ENCODE measurements around the gene CELSR3. TPM values are rescaled to one million over a fixed set of nuclear protein-coding genes. Genes with fewer than 3 reads are reported as not detected.

CELSR3 gene
- total RNA-seq, 1 experiment from 2014 or later: 23.9 TPM

- H3K79me2 ChIP-seq (ENCODE audit: insufficient read depth, low read length): no peaks in the 10 kb centered on the region
- no peaks in the 10 kb centered on the region for H4K20me1 ChIP-seq (ENCODE audit: control insufficient read depth, insufficient read depth, insufficient read length)
- no CpG with 5 or more reads among the region's 4 CpGs for WGBS (ENCODE audit: extremely low coverage, insufficient read length, low lambda C conversion rate)
- Mint-ChIP-seq H3K9me3 (peaks cover 0 to 2% of the 10 kb centered on the region in 2 experiments; a peak in 3 of 5 replicates), H3K4me3 (peak overlapping the region in 1 of 2 experiments; percentile 92; a peak in 2 of 5 replicates), H3K27ac (peak overlapping the region; percentile 83 to 99 (median 97); a peak in 4 of 7 replicates), H3K36me3 (ENCODE audit: insufficient read depth in 1 of 3, low read depth in 3 of 3) (peaks cover 14 to 43% (median 31%) of the 10 kb centered on the region in 3 experiments), H3K27me3 (ENCODE audit: low read depth) (peaks cover 2% of the 10 kb centered on the region; the same call in 1 of the 2 replicates), H3K4me1 (peaks cover 16 to 17% of the 10 kb centered on the region in 2 experiments)
- H3K4ac ChIP-seq (ENCODE audit: low read depth, low read length): no peak overlapping the region
- H3K14ac ChIP-seq (ENCODE audit: insufficient read depth, low read length): no peak overlapping the region
- no peaks in the 10 kb centered on the region for H3K27me3 ChIP-seq (ENCODE audit: insufficient read depth, low read length)
- no peak overlapping the region for H3K56ac ChIP-seq (ENCODE audit: insufficient read length, low read depth, low read length)
- no peak overlapping the region for H3T11ph ChIP-seq (ENCODE audit: low read length)
- no peak overlapping the region for H2AFZ ChIP-seq (ENCODE audit: low read length)
- no peak for TF ChIP-seq CTCF (conservative IDR thresholded peaks at IDR 0.05)
- no peak overlapping the region for H4K5ac ChIP-seq (ENCODE audit: insufficient read length, low read depth, low read length)
- H4K91ac ChIP-seq (ENCODE audit: insufficient read length, low read depth, low read length): peak overlapping the region; percentile 10
- no peak overlapping the region for H4K8ac ChIP-seq (replicated peaks; ENCODE audit: insufficient read length, low read depth, low read length)
- H3K23me2 ChIP-seq (ENCODE audit: insufficient read length, low read depth, low read length, poor library complexity, severe bottlenecking): peaks cover 18% of the 10 kb centered on the region
- H3K18ac ChIP-seq (ENCODE audit: insufficient read length, low read depth, low read length): no peak overlapping the region
- H2BK5ac ChIP-seq (ENCODE audit: insufficient read length, low read length): no peak overlapping the region
- no peaks in the 10 kb centered on the region for H3K79me1 ChIP-seq (ENCODE audit: insufficient read depth, low read depth, low read length, poor library complexity, severe bottlenecking)
- H3K9ac ChIP-seq (ENCODE audit: extremely low read depth, insufficient read length, low read length): no peak overlapping the region
- H2BK20ac ChIP-seq (ENCODE audit: low read depth, low read length, poor library complexity, severe bottlenecking): no peak overlapping the region
- H3K4me1 ChIP-seq (ENCODE audit: insufficient read depth, low read length): no peaks in the 10 kb centered on the region
- H3K4me2 ChIP-seq (ENCODE audit: insufficient read depth, insufficient read length, low read length): no peak overlapping the region
- H2BK120ac ChIP-seq (ENCODE audit: low read depth, low read length, poor library complexity, severe bottlenecking): no peak overlapping the region
- no peak overlapping the region for H2BK12ac ChIP-seq (ENCODE audit: insufficient read length, low read depth, low read length)
- DNase-seq: no peak
- peak overlapping the region; percentile 47 for H2AK5ac ChIP-seq (ENCODE audit: insufficient read length, low read length)
- H3K9me3 ChIP-seq (ENCODE audit: control insufficient read depth, low read depth, low read length): no peaks in the 10 kb centered on the region
- no peak overlapping the region for H3K27ac ChIP-seq (ENCODE audit: insufficient read length, low read depth, low read length)
- no peak overlapping the region for H3K23ac ChIP-seq (ENCODE audit: insufficient read length, low read depth, low read length)
- H2BK15ac ChIP-seq (ENCODE audit: low read depth, low read length): no peak overlapping the region
Measured at GRCh38 chr3:48664929-48665328, 2.2 kb upstream of the CELSR3 start.

Measured in H9 (cell line).